ENCODE measurements around the gene PPP2R2D.

Gene PPP2R2D

DNA sequence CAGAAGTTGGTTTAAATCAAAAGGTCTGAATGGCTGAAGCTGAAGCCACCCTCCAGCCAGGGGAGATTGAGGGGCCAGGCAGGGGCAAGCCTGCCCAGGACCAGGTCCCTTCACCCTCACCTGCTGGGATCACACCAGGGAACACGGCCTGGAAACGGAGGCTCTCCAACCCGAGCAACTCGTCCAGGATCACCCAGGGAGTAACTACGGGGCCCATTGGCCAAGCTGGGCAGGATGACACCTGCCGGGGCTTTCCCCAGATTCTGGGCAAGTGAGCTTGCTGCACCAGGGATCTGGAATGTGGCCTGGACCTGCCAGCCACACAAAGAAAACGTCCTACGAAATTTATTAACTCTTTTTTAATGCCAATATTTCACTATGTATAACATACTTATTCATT is 30.4 kb upstream of the PPP2R2D start:
- peaks cover 0 to 13% (median 0%) of the 10 kb centered on the region in 5 experiments for H3K27me3 ChIP-seq (replicated peaks in 2 of 5; ENCODE audit: control insufficient read depth in 4 of 5, insufficient read depth in 5 of 5, low read length in 4 of 5)
- H3K4me3 ChIP-seq (ENCODE audit: control insufficient read depth in 1 of 7, extremely low read depth in 1 of 7, insufficient read depth in 4 of 7, low read depth in 2 of 7, low read length in 6 of 7): no peak overlapping the region
- POLR2A ChIA-PET: no interaction called here
- DNase-seq: no peak
- peaks cover 0 to 2% (median 0%) of the 10 kb centered on the region in 5 experiments for H3K9me3 ChIP-seq (ENCODE audit: control extremely low read depth in 1 of 5, control insufficient read depth in 4 of 5, insufficient read depth in 2 of 5, low read depth in 1 of 5, low read length in 4 of 5)
- WGBS (ENCODE audit: insufficient coverage): 98% methylated on average over 6 of the region's 8 CpGs
- H3K4me1 ChIP-seq (ENCODE audit: control extremely low read depth in 1 of 4, control insufficient read depth in 4 of 4, insufficient read depth in 4 of 4, low read length in 3 of 4): peaks cover 0 to 5% (median 0%) of the 10 kb centered on the region in 4 experiments
- no peak overlapping the region for H3K27ac ChIP-seq (ENCODE audit: insufficient read depth in 1 of 2, low read depth in 1 of 2, low read length in 2 of 2, poor library complexity in 1 of 2, severe bottlenecking in 2 of 2)
- CTCF ChIA-PET: interaction anchor here (1.0 to 1.5 kb wide), 2 partner anchors 10 to 417 kb away, joined by 3 to 4 read pairs; no protein-coding TSS in a partner anchor
- H3K36me3 ChIP-seq (ENCODE audit: control insufficient read depth in 4 of 4, insufficient read depth in 4 of 4, low read length in 3 of 4): no peaks in the 10 kb centered on the region

- DNase-seq: no peak
- Histone ChIP-seq H3K36me3 (ENCODE audit: control insufficient read depth in 4 of 4, insufficient read depth in 4 of 4, low read length in 3 of 4) (no peaks in the 10 kb centered on the region), H3K4me1 (ENCODE audit: control extremely low read depth in 1 of 4, control insufficient read depth in 4 of 4, insufficient read depth in 4 of 4, low read length in 3 of 4) (peaks cover 0 to 5% (median 0%) of the 10 kb centered on the region in 4 experiments), H3K9me3 (ENCODE audit: control extremely low read depth in 1 of 5, control insufficient read depth in 4 of 5, insufficient read depth in 2 of 5, low read depth in 1 of 5, low read length in 4 of 5) (peaks cover 0 to 2% (median 0%) of the 10 kb centered on the region in 5 experiments), H3K27me3 (replicated peaks in 2 of 5; ENCODE audit: control insufficient read depth in 4 of 5, insufficient read depth in 5 of 5, low read length in 4 of 5) (peaks cover 0 to 13% (median 0%) of the 10 kb centered on the region in 5 experiments), H3K27ac (ENCODE audit: insufficient read depth in 1 of 2, low read depth in 1 of 2, low read length in 2 of 2, poor library complexity in 1 of 2, severe bottlenecking in 2 of 2) (no peak overlapping the region), H3K4me3 (ENCODE audit: control insufficient read depth in 1 of 7, extremely low read depth in 1 of 7, insufficient read depth in 4 of 7, low read depth in 2 of 7, low read length in 6 of 7) (no peak overlapping the region)
- POLR2A ChIA-PET: no interaction called here
- CTCF ChIA-PET: interaction anchor here (1.0 to 1.5 kb wide), 3 partner anchors 9 to 561 kb away, joined by 3 to 4 read pairs (median 3); no protein-coding TSS in a partner anchor
- 96% methylated on average over 14 of the region's 15 CpGs for WGBS (ENCODE audit: insufficient coverage)
Observed at GRCh38 chr10:131870831-131871672, 29.8 kb upstream of the PPP2R2D start.

DNA sequence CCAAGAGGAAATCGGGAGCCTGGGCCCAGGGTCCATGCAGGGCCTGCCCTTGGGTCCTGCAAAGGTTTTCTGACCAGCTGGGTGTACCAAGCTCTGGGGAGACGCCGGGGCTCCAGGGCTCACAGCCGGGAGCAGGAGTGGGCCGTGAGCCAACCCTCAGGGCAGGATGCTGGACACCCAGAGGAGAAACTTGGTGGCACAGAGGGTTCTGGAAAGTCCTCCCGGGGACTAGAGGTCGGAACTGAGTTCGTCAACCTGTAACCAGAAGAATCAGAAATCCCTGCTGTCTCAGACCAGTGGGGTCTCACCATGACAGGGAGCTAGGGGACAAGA is 29.2 kb upstream of the PPP2R2D start:
- Histone ChIP-seq H3K36me3 (ENCODE audit: control insufficient read depth in 4 of 4, insufficient read depth in 4 of 4, low read length in 3 of 4) (no peaks in the 10 kb centered on the region), H3K27ac (ENCODE audit: insufficient read depth in 1 of 2, low read depth in 1 of 2, low read length in 2 of 2, poor library complexity in 1 of 2, severe bottlenecking in 2 of 2) (no peak overlapping the region), H3K9me3 (ENCODE audit: control extremely low read depth in 1 of 5, control insufficient read depth in 4 of 5, insufficient read depth in 2 of 5, low read depth in 1 of 5, low read length in 4 of 5) (peaks cover 0 to 2% (median 0%) of the 10 kb centered on the region in 5 experiments), H3K4me3 (ENCODE audit: control insufficient read depth in 1 of 7, extremely low read depth in 1 of 7, insufficient read depth in 4 of 7, low read depth in 2 of 7, low read length in 6 of 7) (no peak overlapping the region), H3K27me3 (replicated peaks in 2 of 5; ENCODE audit: control insufficient read depth in 4 of 5, insufficient read depth in 5 of 5, low read length in 4 of 5) (peaks cover 0 to 13% (median 0%) of the 10 kb centered on the region in 5 experiments), H3K4me1 (ENCODE audit: control extremely low read depth in 1 of 4, control insufficient read depth in 4 of 4, insufficient read depth in 4 of 4, low read length in 3 of 4) (peaks cover 0 to 5% (median 0%) of the 10 kb centered on the region in 4 experiments)
- no peak for DNase-seq
- 96% methylated on average over 8 of the region's 8 CpGs for WGBS (ENCODE audit: insufficient coverage)
- CTCF ChIA-PET: interaction anchor here (1.2 kb wide), 1 partner anchor 561 kb away, joined by 3 read pairs; no protein-coding TSS in a partner anchor
- POLR2A ChIA-PET: no interaction called here

DNA sequence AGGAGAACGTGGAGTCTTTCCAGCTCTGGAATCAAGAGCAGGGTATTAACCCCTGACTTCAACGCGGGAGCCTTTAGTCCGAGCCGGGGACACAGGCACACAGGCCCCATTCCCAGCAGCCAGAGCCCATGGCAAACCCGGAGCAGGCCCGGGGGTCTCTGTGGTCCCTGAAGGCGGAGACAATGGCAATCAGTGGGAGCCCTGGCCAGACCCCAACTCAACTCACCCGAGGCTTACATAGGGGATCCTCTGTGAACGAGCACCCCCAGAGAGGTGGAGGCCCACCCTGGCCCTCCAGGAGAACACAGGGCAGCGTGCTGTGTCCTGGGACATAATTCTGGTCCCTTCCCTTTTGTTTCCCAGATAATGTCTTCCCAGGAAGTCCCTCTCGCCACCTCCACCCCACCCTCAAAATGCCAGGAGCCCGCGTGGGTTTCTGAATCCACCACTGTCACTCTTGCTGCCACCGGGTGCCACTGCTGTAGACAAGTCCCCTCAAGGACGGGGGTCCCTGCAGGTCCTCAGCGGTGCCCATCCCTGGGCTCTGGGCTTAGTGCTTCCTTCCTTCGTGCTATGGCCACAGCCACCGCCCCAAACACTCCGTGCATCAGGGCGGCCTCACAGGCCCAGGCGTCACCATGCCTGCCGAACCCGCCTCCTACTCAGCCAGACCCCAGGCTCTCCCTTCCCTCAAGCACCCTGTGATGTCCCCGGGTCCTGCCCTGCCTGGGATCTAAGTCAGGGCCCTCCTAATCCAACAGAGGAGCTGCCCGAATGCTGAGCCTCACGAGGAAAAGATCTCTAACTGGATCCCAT is 28.6 kb upstream of the PPP2R2D start:
- WGBS (ENCODE audit: insufficient coverage): 94% methylated on average over 25 of the region's 27 CpGs
- Histone ChIP-seq H3K4me1 (ENCODE audit: control extremely low read depth in 1 of 4, control insufficient read depth in 4 of 4, insufficient read depth in 4 of 4, low read length in 3 of 4) (peaks cover 0 to 5% (median 0%) of the 10 kb centered on the region in 4 experiments), H3K4me3 (ENCODE audit: control insufficient read depth in 1 of 7, extremely low read depth in 1 of 7, insufficient read depth in 4 of 7, low read depth in 2 of 7, low read length in 6 of 7) (no peak overlapping the region), H3K36me3 (ENCODE audit: control insufficient read depth in 4 of 4, insufficient read depth in 4 of 4, low read length in 3 of 4) (no peaks in the 10 kb centered on the region), H3K27ac (ENCODE audit: insufficient read depth in 1 of 2, low read depth in 1 of 2, low read length in 2 of 2, poor library complexity in 1 of 2, severe bottlenecking in 2 of 2) (no peak overlapping the region), H3K9me3 (ENCODE audit: control extremely low read depth in 1 of 5, control insufficient read depth in 4 of 5, insufficient read depth in 2 of 5, low read depth in 1 of 5, low read length in 4 of 5) (peaks cover 0 to 2% (median 0%) of the 10 kb centered on the region in 5 experiments), H3K27me3 (replicated peaks in 2 of 5; ENCODE audit: control insufficient read depth in 4 of 5, insufficient read depth in 5 of 5, low read length in 4 of 5) (peaks cover 0 to 12% (median 0%) of the 10 kb centered on the region in 5 experiments)
- CTCF ChIA-PET: interaction anchor here (1.0 to 1.2 kb wide), 2 partner anchors 418 to 562 kb away, joined by 3 read pairs; no protein-coding TSS in a partner anchor
- POLR2A ChIA-PET: no interaction called here
- no peak for DNase-seq

DNA sequence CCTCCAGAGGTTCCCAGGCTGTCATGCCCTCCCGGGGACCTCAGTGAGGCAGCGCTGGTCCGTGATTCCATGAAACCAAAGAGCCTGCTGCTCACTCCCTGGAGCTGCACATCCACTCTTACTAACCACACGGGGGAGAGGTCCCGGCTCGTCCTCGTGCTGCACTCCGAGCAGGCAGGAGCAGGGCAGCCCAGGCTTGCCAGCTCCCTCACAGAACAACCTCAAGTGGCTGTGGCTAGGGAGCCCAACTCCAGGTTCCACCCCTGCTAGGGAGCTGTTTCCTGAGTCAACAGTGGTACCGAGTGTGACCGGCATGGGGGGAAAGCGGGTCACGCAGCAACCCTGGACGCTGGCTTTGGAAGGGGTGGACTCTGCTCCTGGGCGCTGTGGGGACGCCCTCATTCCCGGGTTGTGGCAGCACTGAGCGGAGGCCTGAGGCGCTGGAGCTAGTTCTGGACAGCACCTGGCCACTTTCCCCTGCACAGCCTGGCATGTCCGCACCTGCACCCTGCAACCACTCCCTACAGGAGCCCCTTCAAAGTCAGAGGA is 27.9 kb upstream of the PPP2R2D start:
- ChIA-PET CTCF (interaction anchor here (0.9 to 1.0 kb wide), 2 partner anchors 12 to 419 kb away, joined by 3 read pairs; no protein-coding TSS in a partner anchor), POLR2A (no interaction called here)
- peaks cover 0 to 2% (median 0%) of the 10 kb centered on the region in 5 experiments for H3K9me3 ChIP-seq (ENCODE audit: control extremely low read depth in 1 of 5, control insufficient read depth in 4 of 5, insufficient read depth in 2 of 5, low read depth in 1 of 5, low read length in 4 of 5)
- no peak for DNase-seq
- no peak overlapping the region for H3K27ac ChIP-seq (ENCODE audit: insufficient read depth in 1 of 2, low read depth in 1 of 2, low read length in 2 of 2, poor library complexity in 1 of 2, severe bottlenecking in 2 of 2)
- no peaks in the 10 kb centered on the region for H3K36me3 ChIP-seq (ENCODE audit: control insufficient read depth in 4 of 4, insufficient read depth in 4 of 4, low read length in 3 of 4)
- H3K4me3 ChIP-seq (ENCODE audit: control insufficient read depth in 1 of 7, extremely low read depth in 1 of 7, insufficient read depth in 4 of 7, low read depth in 2 of 7, low read length in 6 of 7): no peak overlapping the region
- WGBS (ENCODE audit: insufficient coverage): 97% methylated on average over 12 of the region's 19 CpGs
- peaks cover 0 to 7% (median 0%) of the 10 kb centered on the region in 5 experiments for H3K27me3 ChIP-seq (replicated peaks in 2 of 5; ENCODE audit: control insufficient read depth in 4 of 5, insufficient read depth in 5 of 5, low read length in 4 of 5)
- H3K4me1 ChIP-seq (ENCODE audit: control extremely low read depth in 1 of 4, control insufficient read depth in 4 of 4, insufficient read depth in 4 of 4, low read length in 3 of 4): peaks cover 0 to 5% (median 0%) of the 10 kb centered on the region in 4 experiments

GRCh38 chr10:131874991-131875451 is 25.8 kb upstream of the PPP2R2D start:
- H3K9me3 ChIP-seq (ENCODE audit: control extremely low read depth in 1 of 5, control insufficient read depth in 4 of 5, insufficient read depth in 2 of 5, low read depth in 1 of 5, low read length in 4 of 5): no peaks in the 10 kb centered on the region
- ChIA-PET POLR2A (no interaction called here), CTCF (interaction anchor here (0.9 to 2.0 kb wide), 5 partner anchors 19 to 1686 kb away, joined by 3 to 11 read pairs (median 3); no protein-coding TSS in a partner anchor)
- 0% methylated on average over 15 of the region's 17 CpGs for WGBS (ENCODE audit: insufficient coverage)
- DNase-seq: peak; percentile 83 to 92 (median 89)
- H3K4me3 ChIP-seq (ENCODE audit: control insufficient read depth in 1 of 7, extremely low read depth in 1 of 7, insufficient read depth in 4 of 7, low read depth in 2 of 7, low read length in 6 of 7): peak overlapping the region in 1 of 7 experiments; percentile 45
- no peaks in the 10 kb centered on the region for H3K36me3 ChIP-seq (ENCODE audit: control insufficient read depth in 4 of 4, insufficient read depth in 4 of 4, low read length in 3 of 4)
- H3K27ac ChIP-seq (ENCODE audit: insufficient read depth in 1 of 2, low read depth in 1 of 2, low read length in 2 of 2, poor library complexity in 1 of 2, severe bottlenecking in 2 of 2): no peak overlapping the region
- H3K27me3 ChIP-seq (replicated peaks in 2 of 5; ENCODE audit: control insufficient read depth in 4 of 5, insufficient read depth in 5 of 5, low read length in 4 of 5): peaks cover 0 to 8% (median 2%) of the 10 kb centered on the region in 5 experiments
- peaks cover 0 to 5% (median 0%) of the 10 kb centered on the region in 4 experiments for H3K4me1 ChIP-seq (ENCODE audit: control extremely low read depth in 1 of 4, control insufficient read depth in 4 of 4, insufficient read depth in 4 of 4, low read length in 3 of 4)

All from common myeloid progenitor, CD34-positive (primary cell).